GM12878 (cell line): ENCODE measurements around the gene CCDC8. TPM values are rescaled to one million over a fixed set of nuclear protein-coding genes. Genes with fewer than 3 reads are reported as not detected.

Experiments
- ATAC-seq: fragments of 200-7000 bp; cut with Tn5 transposase; 3 replicates; pipeline ENCODE4 v1.9.1; 2020; ENCODE audit warnings: mild to moderate bottlenecking, moderate library complexity
- BruUV-seq: library from RNA; stranded (reverse); fragments of 400-500 nt; replicated peaks from 2 replicates; lab custom pipeline; 2021; lab: Mats Ljungman, UMichigan
- CTCF ChIA-PET: fragments of 300-600 bp; sonication (Branson Sonifier 250); formaldehyde crosslinking; extraction: SDS; loops from one replicate; lab custom pipeline; 2021; ENCODE audit warnings: inconsistent platforms; lab: Yijun Ruan, JAX
- POLR2A ChIA-PET: fragments of 350-600 bp; formaldehyde crosslinking; extraction: SDS; loops from one replicate; lab custom pipeline; 2021; ENCODE audit warnings: inconsistent platforms; lab: Charles Lee
- RAD21 ChIA-PET: fragments of 300-600 bp; sonication (Branson Sonifier 250); formaldehyde crosslinking; loops from one replicate; lab custom pipeline; 2023; ENCODE audit warnings: antibody characterized with exemption; ENCODE audit not compliant: unreplicated experiment; lab: Charles Lee
- SMC1A ChIA-PET: fragments of 300-600 bp; sonication (Branson Sonifier 250); formaldehyde crosslinking; loops from one replicate; lab custom pipeline; 2023; ENCODE audit not compliant: unreplicated experiment, uncharacterized antibody; lab: Charles Lee
- DNase-seq: peaks from one replicate; pipeline ENCODE4 v3.0.0-alpha.2; 2011; ENCODE audit warnings: low read depth, low spot score
- FAIRE-seq: peaks from 3 replicates; lab custom pipeline; 2011; peaks lifted over from hg19 to GRCh38; lab: Jason Lieb, UNC
- H2AFZ ChIP-seq: 2 replicates; pipeline ENCODE4 v1.6.0; 2011; ENCODE audit warnings: low read depth, low read length, control low read depth; ENCODE audit not compliant: control insufficient read depth
- H3K27ac ChIP-seq: 2 replicates; pipeline ENCODE4 v1.5.1; 2011; ENCODE audit warnings: control low read depth; ENCODE audit not compliant: control insufficient read depth, insufficient read depth
- H3K27me3 ChIP-seq, 2 experiments: replicated peaks in 1 of 2; 2 replicates each; pipeline versions ENCODE4 v1.6.0 to v1.6.1; 2011; ENCODE audit warnings: low read length in 1 of 2; ENCODE audit not compliant: control insufficient read depth in 2 of 2, insufficient read depth in 2 of 2
- H3K36me3 ChIP-seq, 2 experiments: 2 replicates each; pipeline ENCODE4 v1.5.1; 2011; ENCODE audit warnings: low read length in 1 of 2; ENCODE audit not compliant: control insufficient read depth in 2 of 2, insufficient read depth in 2 of 2
- H3K4me1 ChIP-seq: 2 replicates; pipeline ENCODE4 v1.6.1; 2011; ENCODE audit warnings: mild to moderate bottlenecking, low read length, moderate library complexity, mixed read lengths; ENCODE audit not compliant: control insufficient read depth, insufficient read depth
- H3K4me2 ChIP-seq: 2 replicates; pipeline ENCODE4 v1.6.0; 2011; ENCODE audit warnings: control low read depth; ENCODE audit not compliant: control insufficient read depth, insufficient read depth
- H3K4me3 ChIP-seq: fragments of 200-600 bp; sonication (generic); 2 replicates; pipeline ENCODE4 v1.5.1; 2016
- H3K79me2 ChIP-seq: 2 replicates; pipeline ENCODE4 v1.6.0; 2011; ENCODE audit warnings: low read length; ENCODE audit not compliant: control insufficient read depth, insufficient read depth
- H3K9ac ChIP-seq: 2 replicates; pipeline ENCODE4 v1.8.0; 2011; ENCODE audit warnings: low read length, control low read depth, mixed read lengths; ENCODE audit not compliant: control insufficient read depth, insufficient read depth
- H3K9me3 ChIP-seq: replicated peaks from 3 replicates; pipeline ENCODE4 v1.5.1; 2011; ENCODE audit warnings: mild to moderate bottlenecking, low read length; ENCODE audit not compliant: control insufficient read depth, insufficient read depth
- H4K20me1 ChIP-seq: 2 replicates; pipeline ENCODE4 v1.6.0; 2011; ENCODE audit not compliant: control insufficient read depth, insufficient read depth
- CREB1 ChIP-seq: IDR thresholded peaks from 2 replicates; pipeline ENCODE4 v1.6.1; 2012; ENCODE audit warnings: low read depth, mild to moderate bottlenecking, inconsistent platforms
- DPF2 ChIP-seq: fragments of 450-650 bp; IDR thresholded peaks from 2 replicates; pipeline ENCODE4 v1.6.1; 2017; ENCODE audit warnings: mild to moderate bottlenecking
- GABPA ChIP-seq: IDR thresholded peaks from 2 replicates; pipeline ENCODE4 v1.6.1; 2014; ENCODE audit warnings: antibody characterized with exemption, low read depth, mild to moderate bottlenecking, inconsistent platforms
- MYB ChIP-seq: fragments of 150-350 bp; IDR thresholded peaks from 2 replicates; pipeline ENCODE4 v1.6.1; 2014; ENCODE audit warnings: mild to moderate bottlenecking, low read depth, low read length, borderline replicate concordance
- NBN ChIP-seq: fragments of 450-650 bp; IDR thresholded peaks from 2 replicates; pipeline ENCODE4 v1.6.1; 2016
- PAX5 ChIP-seq: IDR thresholded peaks from 2 replicates; pipeline ENCODE4 v1.6.1; 2011; ENCODE audit warnings: low read depth, low read length, borderline replicate concordance
- RAD51 ChIP-seq: fragments of 450-650 bp; IDR thresholded peaks from 2 replicates; pipeline ENCODE4 v1.6.1; 2016; ENCODE audit warnings: moderate library complexity, mild to moderate bottlenecking, inconsistent platforms
- SIN3A ChIP-seq: IDR thresholded peaks from 2 replicates; pipeline ENCODE4 v1.6.1; 2012; ENCODE audit warnings: low read depth, low read length, improper control_type of control experiment
- YY1 ChIP-seq: IDR thresholded peaks from 2 replicates; pipeline ENCODE4 v1.6.1; 2011; ENCODE audit warnings: low read depth, mild to moderate bottlenecking, low read length
- WGBS: methylation state at CpG from one replicate; pipeline ENCODE4 v1.1.6; 2016; ENCODE audit warnings: low lambda C conversion rate; ENCODE audit not compliant: insufficient replicate concordance, insufficient coverage; ENCODE audit errors: missing lambda C conversion rate; 5-methylcytosine and 5-hydroxymethylcytosine counted together
- in situ Hi-C: fragments of 300-500 bp; cut with MboI; formaldehyde crosslinking; loops from 9 replicates; pipeline ENCODE4 v1.14.3; 2018; ENCODE audit warnings: mixed read lengths
- intact Hi-C: fragments of 100-400 bp; cut with micrococcal nuclease; formaldehyde crosslinking; loops from one replicate; pipeline ENCODE4 v1.14.2; 2022; ENCODE audit not compliant: unreplicated experiment
- polyA plus RNA-seq, 11 experiments: library from polyadenylated mRNA; depleted of rRNA in 4 of 11; unstranded in 6 of 11; stranded (reverse) in 5 of 11; fragments of >200 nt; fragmentation: Nextera tagmentation in 4 of 11; fragmentation: Illumina TruSeq in 1 of 11; extraction: Ambion mirVana in 4 of 11; extraction: Trizol in 1 of 11; gene quantifications; 1 replicate in 1 of 11; 2 replicates in 10 of 11; pipeline versions ENCODE4 v1.2.1 to v1.2.3, GENCODE V29; 2011 to 2016; ENCODE audit warnings: inconsistent platforms in 2 of 11, missing spikeins in 2 of 11, low read depth in 1 of 11
- total RNA-seq, 4 experiments: library from RNA; depleted of rRNA in 3 of 4; stranded (reverse); fragments of >200 nt in 3 of 4; fragmentation: Illumina TruSeq in 1 of 4; extraction: Trizol in 1 of 4; gene quantifications; 2 replicates each; pipeline versions ENCODE4 v1.2.1 to v1.2.3, GENCODE V29; 2013 to 2021
- TF ChIP-seq, protein P1 (sequence below): fragments of 450-650 bp; IDR thresholded peaks from 2 replicates; pipeline ENCODE4 v1.6.1; 2017; ENCODE audit warnings: mild to moderate bottlenecking
- TF ChIP-seq, protein P2 (sequence below): fragments of 450-650 bp; IDR thresholded peaks from 2 replicates; pipeline ENCODE4 v1.6.1; 2014; ENCODE audit warnings: mild to moderate bottlenecking

Gene CCDC8
- total and polyA plus RNA-seq, 10 of the 15 experiments (the other 5 are each of a cell fraction or from before 2014, with no cell fraction given), result under 0.01 to 0.15 (median 0.05) TPM; not detected in 5

DNA sequence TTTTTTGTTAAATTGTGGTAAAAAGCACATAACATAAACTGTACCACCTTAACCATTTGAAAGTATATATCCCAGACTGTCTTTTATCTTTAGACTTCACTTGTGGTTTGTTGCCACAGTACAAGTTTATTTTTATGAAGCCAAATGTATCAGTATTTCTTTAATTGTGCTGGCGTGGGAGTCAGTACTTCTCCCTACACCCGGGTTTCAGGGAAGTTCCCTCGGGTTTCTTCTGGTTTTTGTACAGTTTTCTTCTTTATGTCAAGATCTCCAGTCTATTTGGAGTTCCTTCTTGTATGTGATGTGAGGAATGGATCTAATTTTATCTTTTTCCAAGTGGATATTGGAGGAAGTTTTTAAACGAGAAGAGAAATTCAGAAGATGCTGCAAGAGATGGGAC, 20.5 kb downstream of the CCDC8 start:
- Histone ChIP-seq H3K4me1 (no peaks in the 10 kb centered on the region), H3K9ac (no peak overlapping the region), H2AFZ (no peak overlapping the region), H3K27me3 (no peaks in the 10 kb centered on the region), H3K4me2 (no peak overlapping the region), H4K20me1 (no peaks in the 10 kb centered on the region), H3K4me3 (no peak overlapping the region), H3K36me3 (peaks cover 18 to 26% of the 10 kb centered on the region in 2 experiments), H3K27ac (no peak overlapping the region), H3K79me2 (no peaks in the 10 kb centered on the region), H3K9me3 (no peaks in the 10 kb centered on the region)
- ATAC-seq (no peak), DNase-seq (no peak), FAIRE-seq (no peak)
- no TSS peak for BruUV-seq
- 40% methylated on average over 4 of the region's 4 CpGs for WGBS
- ChIA-PET POLR2A (no interaction called here), RAD21 (no interaction called here), CTCF (interaction anchor here (1.0 kb wide), 1 partner anchor 26 kb away, joined by 3 read pairs; no protein-coding TSS in a partner anchor), SMC1A (no interaction called here)
- in situ Hi-C loops, result no loop called here
- intact Hi-C loops, result loop anchor here (10.0 kb wide), 1 partner anchor 108 kb away; no protein-coding TSS in a partner anchor
- TF ChIP-seq SIN3A (no peak), NBN (no peak)
- TF ChIP-seq, protein P1, sequence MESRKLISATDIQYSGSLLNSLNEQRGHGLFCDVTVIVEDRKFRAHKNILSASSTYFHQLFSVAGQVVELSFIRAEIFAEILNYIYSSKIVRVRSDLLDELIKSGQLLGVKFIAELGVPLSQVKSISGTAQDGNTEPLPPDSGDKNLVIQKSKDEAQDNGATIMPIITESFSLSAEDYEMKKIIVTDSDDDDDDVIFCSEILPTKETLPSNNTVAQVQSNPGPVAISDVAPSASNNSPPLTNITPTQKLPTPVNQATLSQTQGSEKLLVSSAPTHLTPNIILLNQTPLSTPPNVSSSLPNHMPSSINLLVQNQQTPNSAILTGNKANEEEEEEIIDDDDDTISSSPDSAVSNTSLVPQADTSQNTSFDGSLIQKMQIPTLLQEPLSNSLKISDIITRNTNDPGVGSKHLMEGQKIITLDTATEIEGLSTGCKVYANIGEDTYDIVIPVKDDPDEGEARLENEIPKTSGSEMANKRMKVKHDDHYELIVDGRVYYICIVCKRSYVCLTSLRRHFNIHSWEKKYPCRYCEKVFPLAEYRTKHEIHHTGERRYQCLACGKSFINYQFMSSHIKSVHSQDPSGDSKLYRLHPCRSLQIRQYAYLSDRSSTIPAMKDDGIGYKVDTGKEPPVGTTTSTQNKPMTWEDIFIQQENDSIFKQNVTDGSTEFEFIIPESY, result no peak

DNA sequence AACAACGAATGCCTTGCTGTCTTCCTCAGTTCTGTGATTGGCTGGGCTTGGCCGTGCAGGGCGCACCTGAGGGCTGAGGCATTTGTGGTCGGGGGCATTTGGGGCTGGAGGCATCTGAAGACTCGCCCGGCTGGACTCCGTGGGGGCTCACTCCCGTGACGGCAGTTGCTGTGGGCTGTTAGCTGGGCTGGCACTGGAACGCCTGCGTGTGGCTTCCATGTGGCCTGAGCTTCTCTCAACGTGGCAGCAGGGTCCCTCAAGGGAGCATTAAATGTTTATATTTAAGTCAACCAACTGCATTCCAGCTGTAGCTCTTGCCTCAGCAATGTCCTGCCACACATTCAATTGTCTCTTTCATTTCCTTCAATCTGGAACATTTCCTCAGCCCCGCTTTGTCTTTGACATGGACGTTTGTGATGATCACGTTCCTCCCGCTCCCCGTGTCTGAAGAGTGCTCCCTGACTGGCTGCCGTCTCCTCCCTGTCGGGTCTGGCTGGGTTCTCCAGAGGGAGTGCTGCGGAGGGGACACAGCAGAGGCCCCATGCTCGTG, 21.0 kb downstream of the CCDC8 start:
- SMC1A ChIA-PET, result interaction anchor here (1.6 kb wide), 1 partner anchor 10 kb away, joined by 3 read pairs; no protein-coding TSS in a partner anchor
- Histone ChIP-seq H3K4me3 (no peak overlapping the region), H4K20me1 (no peaks in the 10 kb centered on the region), H3K4me1 (no peaks in the 10 kb centered on the region), H2AFZ (no peak overlapping the region), H3K36me3 (peaks cover 21 to 28% of the 10 kb centered on the region in 2 experiments), H3K4me2 (no peak overlapping the region), H3K27ac (no peak overlapping the region), H3K9ac (no peak overlapping the region), H3K27me3 (no peaks in the 10 kb centered on the region), H3K9me3 (no peaks in the 10 kb centered on the region), H3K79me2 (no peaks in the 10 kb centered on the region)
- DNase-seq (no peak), FAIRE-seq (no peak), ATAC-seq (no peak)
- RAD21 ChIA-PET, result no interaction called here
- in situ Hi-C loops (no loop called here), intact Hi-C loops (loop anchor here (10.0 kb wide), 1 partner anchor 108 kb away; no protein-coding TSS in a partner anchor)
- POLR2A ChIA-PET, result no interaction called here
- CTCF ChIA-PET, result no interaction called here
- WGBS, result 77% methylated on average over 21 of the region's 21 CpGs
- no TSS peak for BruUV-seq
- TF ChIP-seq PAX5 (no peak), MYB (no peak), YY1 (no peak), DPF2 (no peak), GABPA (no peak), RAD51 (no peak), CREB1 (no peak)
- TF ChIP-seq, protein P2, sequence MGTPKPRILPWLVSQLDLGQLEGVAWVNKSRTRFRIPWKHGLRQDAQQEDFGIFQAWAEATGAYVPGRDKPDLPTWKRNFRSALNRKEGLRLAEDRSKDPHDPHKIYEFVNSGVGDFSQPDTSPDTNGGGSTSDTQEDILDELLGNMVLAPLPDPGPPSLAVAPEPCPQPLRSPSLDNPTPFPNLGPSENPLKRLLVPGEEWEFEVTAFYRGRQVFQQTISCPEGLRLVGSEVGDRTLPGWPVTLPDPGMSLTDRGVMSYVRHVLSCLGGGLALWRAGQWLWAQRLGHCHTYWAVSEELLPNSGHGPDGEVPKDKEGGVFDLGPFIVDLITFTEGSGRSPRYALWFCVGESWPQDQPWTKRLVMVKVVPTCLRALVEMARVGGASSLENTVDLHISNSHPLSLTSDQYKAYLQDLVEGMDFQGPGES, result no peak
